Fibroblast of upper back skin (primary cell): ENCODE data around the gene SLC27A1.

Experiments
- DNase-seq: peaks from one replicate; pipeline ENCODE4 v3.0.0-alpha.2; 2013

The SLC27A1 gene

GRCh38 chr19:17470068-17470841, at the start of gene SLC27A1:
Gene SLC27A1 (plus strand): TSS chr19:17470524. CDS start chr19:17470541, 17 bp downstream.
- peak; percentile 99 for DNase-seq

- DNase-seq: no peak
Observed at GRCh38 chr19:17421942-17422341, 48.4 kb upstream of the SLC27A1 start.

- DNase-seq: no peak
Observed at GRCh38 chr19:17423429-17424208, 46.7 kb upstream of the SLC27A1 start.

GRCh38 chr19:17424743-17425365, 45.5 kb upstream of the SLC27A1 start:
- no peak for DNase-seq

GRCh38 chr19:17429641-17430113, 40.6 kb upstream of the SLC27A1 start:
- no peak for DNase-seq

- DNase-seq: no peak
Observed at GRCh38 chr19:17431417-17431816, 38.9 kb upstream of the SLC27A1 start.

- DNase-seq: no peak
Observed at GRCh38 chr19:17435218-17435617, 35.1 kb upstream of the SLC27A1 start.

GRCh38 chr19:17436094-17436873, 34.0 kb upstream of the SLC27A1 start:
- no peak for DNase-seq

GRCh38 chr19:17436874-17437267, 33.5 kb upstream of the SLC27A1 start:
- no peak for DNase-seq

- peak; percentile 29 for DNase-seq
Observed at GRCh38 chr19:17441241-17442021, 28.9 kb upstream of the SLC27A1 start.

- no peak for DNase-seq
Observed at GRCh38 chr19:17445526-17446165, 24.7 kb upstream of the SLC27A1 start.

- DNase-seq: no peak
Observed at GRCh38 chr19:17447704-17448130, 22.6 kb upstream of the SLC27A1 start.

GRCh38 chr19:17448131-17448967, 22.0 kb upstream of the SLC27A1 start, which contains the start of gene TMEM221:
Gene TMEM221 (minus strand): TSS chr19:17448668. CDS start chr19:17448462, 206 bp downstream.
- DNase-seq: no peak

GRCh38 chr19:17450264-17451075, 19.9 kb upstream of the SLC27A1 start:
- DNase-seq: no peak

- no peak for DNase-seq
Observed at GRCh38 chr19:17451820-17452219, 18.5 kb upstream of the SLC27A1 start.

- DNase-seq: no peak
Observed at GRCh38 chr19:17454576-17455071, 15.7 kb upstream of the SLC27A1 start.

- no peak for DNase-seq
Observed at GRCh38 chr19:17455308-17456123, 14.8 kb upstream of the SLC27A1 start.

- no peak for DNase-seq
Observed at GRCh38 chr19:17456127-17456526, 14.2 kb upstream of the SLC27A1 start.
